Limb (tissue), 2 donors: ENCODE results near the gene GALNT1.
"Not testable (repeated sequence)": the region's sequence is repeated elsewhere in the genome, so short reads cannot be mapped to it uniquely, and the experiment has no call there.

ENCODE experiments used
- DNase-seq, 2 donors: peaks; one replicate each; pipeline ENCODE4 v3.0.0-alpha.2; 2016; ENCODE audit errors: extremely low spot score in 2 of 2

Gene GALNT1

GRCh38 chr18:35581546-35581897 lies at the start of gene GALNT1:
Gene GALNT1 (plus strand): TSS chr18:35581740. CDS start chr18:35654663, 72,923 bp downstream.
- DNase-seq = no peak

- no peak for DNase-seq
Observed at GRCh38 chr18:35533916-35534405, 47.6 kb upstream of the GALNT1 start.

- DNase-seq = no peak
Observed at GRCh38 chr18:35535297-35535696, 46.2 kb upstream of the GALNT1 start.

GRCh38 chr18:35542356-35542755 lies 39.2 kb upstream of the GALNT1 start:
- no peak for DNase-seq

GRCh38 chr18:35547008-35547605 lies 34.4 kb upstream of the GALNT1 start:
- no peak for DNase-seq

- no peak for DNase-seq
Observed at GRCh38 chr18:35549564-35549963, 32.0 kb upstream of the GALNT1 start.

GRCh38 chr18:35553300-35553699 lies 28.2 kb upstream of the GALNT1 start:
- DNase-seq = no peak

GRCh38 chr18:35555538-35555937 lies 26.0 kb upstream of the GALNT1 start:
- DNase-seq = not testable (repeated sequence)

- no peak for DNase-seq
Observed at GRCh38 chr18:35559867-35560266, 21.7 kb upstream of the GALNT1 start.

GRCh38 chr18:35564795-35565453 lies 16.6 kb upstream of the GALNT1 start:
- DNase-seq = no peak

GRCh38 chr18:35566019-35566418 lies 15.5 kb upstream of the GALNT1 start:
- no peak for DNase-seq

- DNase-seq = no peak
Observed at GRCh38 chr18:35570182-35570581, 11.4 kb upstream of the GALNT1 start.

- no peak for DNase-seq
Observed at GRCh38 chr18:35571138-35571537, 10.4 kb upstream of the GALNT1 start.

GRCh38 chr18:35572644-35573043 lies 8.9 kb upstream of the GALNT1 start:
- no peak for DNase-seq

GRCh38 chr18:35573531-35573930 lies 8.0 kb upstream of the GALNT1 start:
- DNase-seq = no peak

- not testable (repeated sequence) for DNase-seq
Observed at GRCh38 chr18:35576240-35576845, 5.2 kb upstream of the GALNT1 start.

- no peak for DNase-seq
Observed at GRCh38 chr18:35577045-35577848, 4.3 kb upstream of the GALNT1 start.

- no peak for DNase-seq
Observed at GRCh38 chr18:35578481-35578880, 3.1 kb upstream of the GALNT1 start.

- no peak for DNase-seq
Observed at GRCh38 chr18:35578936-35579335, 2.6 kb upstream of the GALNT1 start.

- peak; percentile 47 to 82 for DNase-seq
Observed at GRCh38 chr18:35580701-35581539, 620 bp upstream of the GALNT1 start.
